HUES64 (cell line): Measurements from ENCODE around the gene C16orf89.
"Not testable (repeated sequence)": the region's sequence is repeated elsewhere in the genome, so short reads cannot be mapped to it uniquely, and the experiment has no call there.

Experiments
- H3K27ac ChIP-seq: 2 replicates; pipeline ENCODE4 v1.7.0; 2013; ENCODE audit warnings: low read depth, low read length, inconsistent platforms
- H3K27me3 ChIP-seq: 2 replicates; pipeline ENCODE4 v1.6.1; 2013; ENCODE audit warnings: mild to moderate bottlenecking, low read length; ENCODE audit not compliant: insufficient read depth
- H3K36me3 ChIP-seq: 2 replicates; pipeline ENCODE4 v1.6.1; 2013; ENCODE audit warnings: mild to moderate bottlenecking, low read length; ENCODE audit not compliant: insufficient read depth
- H3K4me1 ChIP-seq: 2 replicates; pipeline ENCODE4 v1.6.1; 2013; ENCODE audit warnings: mild to moderate bottlenecking, low read length, moderate library complexity; ENCODE audit not compliant: insufficient read depth
- H3K4me3 ChIP-seq: 2 replicates; pipeline ENCODE4 v1.5.1; 2013; ENCODE audit warnings: mild to moderate bottlenecking, low read length, moderate library complexity
- H3K9ac ChIP-seq: 2 replicates; pipeline ENCODE4 v1.6.1; 2013; ENCODE audit warnings: mild to moderate bottlenecking, low read depth, low read length
- H3K9me3 ChIP-seq: 2 replicates; pipeline ENCODE4 v1.6.1; 2013; ENCODE audit warnings: low read depth, low read length; ENCODE audit not compliant: insufficient read depth
- WGBS: fragments of 150-250, 120-280 bp; methylation state at CpG from one replicate; pipeline ENCODE4 v1.1.7; 2013; ENCODE audit warnings: missing lambda C conversion rate; 5-methylcytosine and 5-hydroxymethylcytosine counted together

C16orf89 gene

GRCh38 chr16:5095145-5095830 lies 29.5 kb upstream of the C16orf89 start:
- not testable (repeated sequence) for H3K4me3 ChIP-seq, H3K27me3 ChIP-seq, H3K27ac ChIP-seq, H3K9ac ChIP-seq, H3K4me1 ChIP-seq, H3K9me3 ChIP-seq, H3K36me3 ChIP-seq
- 76% methylated on average over 11 of the region's 11 CpGs for WGBS

GRCh38 chr16:5093746-5094145 lies 28.0 kb upstream of the C16orf89 start:
- WGBS, result 89% methylated on average over 10 of the region's 11 CpGs
- H3K36me3 ChIP-seq, result peaks cover 12% of the 10 kb centered on the region
- not testable (repeated sequence) for H3K27me3 ChIP-seq, H3K27ac ChIP-seq, H3K4me1 ChIP-seq, H3K4me3 ChIP-seq, H3K9ac ChIP-seq, H3K9me3 ChIP-seq

- not testable (repeated sequence) for H3K4me1 ChIP-seq, H3K4me3 ChIP-seq, H3K27me3 ChIP-seq, H3K27ac ChIP-seq, H3K9me3 ChIP-seq, H3K9ac ChIP-seq
- peaks cover 17% of the 10 kb centered on the region for H3K36me3 ChIP-seq
- 88% methylated on average over 7 of the region's 9 CpGs for WGBS
These were observed 27.3 kb upstream of the C16orf89 start for GRCh38 chr16:5093081-5093480.

GRCh38 chr16:5090592-5090991 lies 24.8 kb upstream of the C16orf89 start:
- H3K27me3 ChIP-seq, H3K4me1 ChIP-seq, H3K9me3 ChIP-seq, H3K9ac ChIP-seq, H3K4me3 ChIP-seq, H3K27ac ChIP-seq: not testable (repeated sequence)
- H3K36me3 ChIP-seq, result peaks cover 30% of the 10 kb centered on the region
- 96% methylated on average over 9 of the region's 9 CpGs for WGBS

GRCh38 chr16:5089911-5090555 lies 24.3 kb upstream of the C16orf89 start:
- H3K4me1 ChIP-seq, H3K27me3 ChIP-seq, H3K27ac ChIP-seq, H3K9me3 ChIP-seq, H3K9ac ChIP-seq, H3K4me3 ChIP-seq: not testable (repeated sequence)
- peaks cover 32% of the 10 kb centered on the region for H3K36me3 ChIP-seq
- WGBS, result 94% methylated on average over 26 of the region's 26 CpGs

GRCh38 chr16:5088936-5089335 lies 23.2 kb upstream of the C16orf89 start:
- H3K27me3 ChIP-seq, H3K27ac ChIP-seq, H3K9ac ChIP-seq, H3K4me1 ChIP-seq, H3K4me3 ChIP-seq, H3K9me3 ChIP-seq: not testable (repeated sequence)
- WGBS, result 93% methylated on average over 17 of the region's 17 CpGs
- peaks cover 35% of the 10 kb centered on the region for H3K36me3 ChIP-seq

GRCh38 chr16:5088086-5088790 lies 22.5 kb upstream of the C16orf89 start:
- peaks cover 39% of the 10 kb centered on the region for H3K36me3 ChIP-seq
- H3K27me3 ChIP-seq, H3K9ac ChIP-seq, H3K4me3 ChIP-seq, H3K9me3 ChIP-seq, H3K4me1 ChIP-seq, H3K27ac ChIP-seq: not testable (repeated sequence)
- WGBS, result 95% methylated on average over 18 of the region's 18 CpGs

GRCh38 chr16:5085716-5086115 lies 20.0 kb upstream of the C16orf89 start:
- WGBS, result 94% methylated on average over 11 of the region's 11 CpGs
- H3K9me3 ChIP-seq, H3K27ac ChIP-seq, H3K4me3 ChIP-seq, H3K4me1 ChIP-seq, H3K27me3 ChIP-seq, H3K9ac ChIP-seq: not testable (repeated sequence)
- peaks cover 42% of the 10 kb centered on the region for H3K36me3 ChIP-seq

GRCh38 chr16:5084802-5085201 lies 19.0 kb upstream of the C16orf89 start:
- 55% methylated on average over 10 of the region's 10 CpGs for WGBS
- H3K4me1 ChIP-seq, H3K27ac ChIP-seq, H3K27me3 ChIP-seq, H3K9me3 ChIP-seq, H3K9ac ChIP-seq, H3K4me3 ChIP-seq: not testable (repeated sequence)
- peaks cover 38% of the 10 kb centered on the region for H3K36me3 ChIP-seq

- H3K27ac ChIP-seq, H3K9me3 ChIP-seq, H3K4me1 ChIP-seq, H3K27me3 ChIP-seq, H3K4me3 ChIP-seq, H3K9ac ChIP-seq: not testable (repeated sequence)
- WGBS, result 77% methylated on average over 10 of the region's 11 CpGs
- peaks cover 38% of the 10 kb centered on the region for H3K36me3 ChIP-seq
These were observed 18.5 kb upstream of the C16orf89 start for GRCh38 chr16:5084099-5084731.

GRCh38 chr16:5083646-5084045 lies 17.9 kb upstream of the C16orf89 start:
- not testable (repeated sequence) for H3K4me3 ChIP-seq, H3K27ac ChIP-seq, H3K9me3 ChIP-seq, H3K27me3 ChIP-seq, H3K4me1 ChIP-seq, H3K9ac ChIP-seq
- H3K36me3 ChIP-seq, result peaks cover 37% of the 10 kb centered on the region
- WGBS, result 93% methylated on average over 9 of the region's 9 CpGs
